GM12891 (cell line): ENCODE data around the gene PFKFB1.

ENCODE experiments used
- PAX5 ChIP-seq: IDR thresholded peaks from 2 replicates; pipeline ENCODE4 v1.6.1; 2011; ENCODE audit warnings: low read length, moderate library complexity, mild to moderate bottlenecking; ENCODE audit not compliant: insufficient read depth, severe bottlenecking
- POLR2A ChIP-seq: IDR thresholded peaks from 2 replicates; pipeline ENCODE4 v1.6.1; 2011; ENCODE audit warnings: low read depth, low read length, control low read depth
- POLR2AphosphoS5 ChIP-seq: IDR thresholded peaks from 2 replicates; pipeline ENCODE4 v1.6.1; 2011; ENCODE audit warnings: low read depth, low read length, control low read depth
- POU2F2 ChIP-seq: IDR thresholded peaks from 2 replicates; pipeline ENCODE4 v1.6.1; 2011; ENCODE audit warnings: low read depth, mild to moderate bottlenecking, control low read depth, low read length, moderate library complexity
- SPI1 ChIP-seq: IDR thresholded peaks from 2 replicates; pipeline ENCODE4 v1.6.1; 2011; ENCODE audit warnings: low read depth, low read length, control low read depth
- TAF1 ChIP-seq: IDR thresholded peaks from 2 replicates; pipeline ENCODE4 v1.6.1; 2011; ENCODE audit warnings: low read depth, low read length, control low read depth

DNA sequence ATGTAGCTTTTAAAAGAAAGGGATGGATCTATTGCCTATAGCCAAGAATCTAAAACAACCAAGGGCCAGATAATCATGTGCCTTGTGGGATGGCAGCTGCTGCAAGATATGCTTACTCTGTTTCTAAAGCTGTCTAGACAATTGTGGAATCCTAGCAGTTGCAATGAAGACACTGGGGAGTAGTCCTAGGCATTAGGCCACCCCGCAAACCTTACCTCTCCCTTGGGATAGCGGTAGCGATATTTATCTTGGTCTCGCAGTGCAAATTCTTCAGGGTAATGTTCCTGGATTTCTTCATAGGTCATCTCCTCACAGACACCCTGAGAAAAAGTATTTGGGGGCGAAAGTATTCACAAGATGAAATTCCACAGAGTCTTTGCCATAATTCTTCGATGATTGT is 48.8 kb downstream of the PFKFB1 start:
- no peak for TF ChIP-seq POLR2AphosphoS5
- no peak for TF ChIP-seq POLR2A
- TF ChIP-seq TAF1, result no peak
- no peak for TF ChIP-seq PAX5
- no peak for TF ChIP-seq SPI1
- no peak for TF ChIP-seq POU2F2
